ENCODE data around the gene RRM2. TPM values are rescaled to one million over a fixed set of nuclear protein-coding genes. Genes with fewer than 3 reads are reported as not detected.
A peak's percentile ranks its signal among the peaks of the same experiment; 100 is the strongest.

The RRM2 gene
- total RNA-seq, 1 experiment from 2014 or later, result 163 TPM

DNA sequence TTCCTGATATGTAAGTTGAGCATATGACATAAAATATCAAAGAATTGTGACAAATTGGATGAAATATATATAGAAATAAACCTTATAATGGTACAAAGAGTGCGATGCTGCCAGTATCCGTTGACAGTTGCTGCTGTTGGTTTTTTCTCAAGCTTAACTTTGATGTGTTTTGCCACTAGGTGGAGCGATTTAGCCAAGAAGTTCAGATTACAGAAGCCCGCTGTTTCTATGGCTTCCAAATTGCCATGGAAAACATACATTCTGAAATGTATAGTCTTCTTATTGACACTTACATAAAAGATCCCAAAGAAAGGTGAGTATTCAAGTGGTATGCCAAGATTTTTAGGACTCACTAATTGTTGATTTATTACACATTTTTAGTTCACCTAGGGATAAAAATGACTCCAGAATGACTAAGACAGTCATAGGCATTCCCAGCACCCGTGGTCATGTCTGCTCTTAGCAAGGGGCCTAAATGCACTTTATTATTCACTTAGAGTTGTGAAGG lies 2.1 kb downstream of the RRM2 start:
- Histone ChIP-seq H2AK5ac (ENCODE audit: insufficient read length, low read length) (no peak overlapping the region), H4K20me1 (ENCODE audit: control insufficient read depth, insufficient read depth, insufficient read length) (no peaks in the 10 kb centered on the region), H3K4ac (ENCODE audit: low read depth, low read length) (no peak overlapping the region), H3K23ac (ENCODE audit: insufficient read length, low read depth, low read length) (no peak overlapping the region), H3K4me1 (ENCODE audit: insufficient read depth, low read length) (no peaks in the 10 kb centered on the region), H2BK120ac (ENCODE audit: low read depth, low read length, poor library complexity, severe bottlenecking) (no peak overlapping the region), H3K14ac (ENCODE audit: insufficient read depth, low read length) (no peak overlapping the region), H3K18ac (ENCODE audit: insufficient read length, low read depth, low read length) (no peak overlapping the region), H4K91ac (ENCODE audit: insufficient read length, low read depth, low read length) (no peak overlapping the region), H3K79me2 (ENCODE audit: insufficient read depth, low read length) (peaks cover 6% of the 10 kb centered on the region; the same call in 1 of the 2 replicates), H3K27ac (ENCODE audit: insufficient read length, low read depth, low read length) (no peak overlapping the region), H2BK15ac (ENCODE audit: low read depth, low read length) (no peak overlapping the region), H3K9ac (ENCODE audit: extremely low read depth, insufficient read length, low read length) (no peak overlapping the region), H4K8ac (replicated peaks; ENCODE audit: insufficient read length, low read depth, low read length) (no peak overlapping the region), H3K27me3 (ENCODE audit: insufficient read depth, low read length) (no peaks in the 10 kb centered on the region), H3K9me3 (ENCODE audit: control insufficient read depth, low read depth, low read length) (no peaks in the 10 kb centered on the region), H3K4me2 (ENCODE audit: insufficient read depth, insufficient read length, low read length) (peak overlapping the region; percentile 74), H2AFZ (ENCODE audit: low read length) (no peak overlapping the region), H2BK5ac (ENCODE audit: insufficient read length, low read length) (no peak overlapping the region), H3K56ac (ENCODE audit: insufficient read length, low read depth, low read length) (no peak overlapping the region), H3K23me2 (ENCODE audit: insufficient read length, low read depth, low read length, poor library complexity, severe bottlenecking) (peaks cover 27% of the 10 kb centered on the region), H4K5ac (ENCODE audit: insufficient read length, low read depth, low read length) (no peak overlapping the region), H3T11ph (ENCODE audit: low read length) (no peak overlapping the region), H3K79me1 (ENCODE audit: insufficient read depth, low read depth, low read length, poor library complexity, severe bottlenecking) (peaks cover 2% of the 10 kb centered on the region), H2BK12ac (ENCODE audit: insufficient read length, low read depth, low read length) (no peak overlapping the region), H2BK20ac (ENCODE audit: low read depth, low read length, poor library complexity, severe bottlenecking) (no peak overlapping the region)
- peak overlapping the region; percentile 88 to 96 for H3K4me3 Mint-ChIP-seq
- peaks cover 52 to 66% (median 64%) of the 10 kb centered on the region in 3 experiments for H3K36me3 Mint-ChIP-seq (ENCODE audit: insufficient read depth in 1 of 3, low read depth in 3 of 3)
- WGBS (ENCODE audit: extremely low coverage, insufficient read length, low lambda C conversion rate), result no CpG with 5 or more reads among the region's 5 CpGs
- H3K4me1 Mint-ChIP-seq, result peaks cover 36 to 40% of the 10 kb centered on the region in 2 experiments
- H3K27ac Mint-ChIP-seq, result 0 out of 7 replicates have a peak overlapping the region, but pooled peaks of 1 of the 3 experiments have one; percentile 86
- no peak for DNase-seq
- no peaks in the 10 kb centered on the region for H3K27me3 Mint-ChIP-seq (ENCODE audit: low read depth)
- no peaks in the 10 kb centered on the region; a peak in 1 of 5 replicates for H3K9me3 Mint-ChIP-seq
- TF ChIP-seq, protein P1, sequence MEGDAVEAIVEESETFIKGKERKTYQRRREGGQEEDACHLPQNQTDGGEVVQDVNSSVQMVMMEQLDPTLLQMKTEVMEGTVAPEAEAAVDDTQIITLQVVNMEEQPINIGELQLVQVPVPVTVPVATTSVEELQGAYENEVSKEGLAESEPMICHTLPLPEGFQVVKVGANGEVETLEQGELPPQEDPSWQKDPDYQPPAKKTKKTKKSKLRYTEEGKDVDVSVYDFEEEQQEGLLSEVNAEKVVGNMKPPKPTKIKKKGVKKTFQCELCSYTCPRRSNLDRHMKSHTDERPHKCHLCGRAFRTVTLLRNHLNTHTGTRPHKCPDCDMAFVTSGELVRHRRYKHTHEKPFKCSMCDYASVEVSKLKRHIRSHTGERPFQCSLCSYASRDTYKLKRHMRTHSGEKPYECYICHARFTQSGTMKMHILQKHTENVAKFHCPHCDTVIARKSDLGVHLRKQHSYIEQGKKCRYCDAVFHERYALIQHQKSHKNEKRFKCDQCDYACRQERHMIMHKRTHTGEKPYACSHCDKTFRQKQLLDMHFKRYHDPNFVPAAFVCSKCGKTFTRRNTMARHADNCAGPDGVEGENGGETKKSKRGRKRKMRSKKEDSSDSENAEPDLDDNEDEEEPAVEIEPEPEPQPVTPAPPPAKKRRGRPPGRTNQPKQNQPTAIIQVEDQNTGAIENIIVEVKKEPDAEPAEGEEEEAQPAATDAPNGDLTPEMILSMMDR (conservative IDR thresholded peaks at IDR 0.05), result peak; percentile 76
